Stomach (tissue), 9 donors: ENCODE measurements around the gene CRYBA1. TPM values are rescaled to one million over a fixed set of nuclear protein-coding genes. Genes with fewer than 3 reads are reported as not detected.

Experiments used
- DNase-seq, 2 donors: peaks; one replicate each; pipeline versions ENCODE4 v3.0.0 to v3.0.0-alpha.2; 2013 to 2019
- H3K27ac ChIP-seq, 5 donors: fragments of 200-600 bp in 4 of 5; sonication (generic) in 4 of 5; one replicate each; pipeline ENCODE4 v1.5.1; 2013 to 2019; ENCODE audit warnings: mild to moderate bottlenecking in 1 of 5, moderate library complexity in 1 of 5
- H3K27me3 ChIP-seq, 3 donors: fragments of 200-600 bp; sonication (generic); one replicate each; pipeline ENCODE4 v1.5.1; 2017 to 2019; ENCODE audit warnings: mixed run types in 1 of 3
- H3K36me3 ChIP-seq, 4 donors: fragments of 200-600 bp; sonication (generic); 1 replicate in 3 of 4; 2 replicates in 1 of 4; pipeline ENCODE4 v1.5.1; 2016 to 2019
- H3K4me1 ChIP-seq, 4 donors: fragments of 200-600 bp; sonication (generic); one replicate each; pipeline ENCODE4 v1.5.1; 2016 to 2019
- H3K4me3 ChIP-seq, 4 donors: fragments of 200-600 bp; sonication (generic) in 3 of 4; one replicate each; pipeline ENCODE4 v1.5.1; 2016 to 2019; ENCODE audit warnings: mild to moderate bottlenecking in 1 of 4
- H3K9me3 ChIP-seq, 4 donors: fragments of 200-600 bp; sonication (generic); one replicate each; pipeline ENCODE4 v1.5.1; 2016 to 2019
- EP300 ChIP-seq: sonication (generic); formaldehyde crosslinking; IDR thresholded peaks from one replicate; pipeline ENCODE4 v1.6.1; 2017; ENCODE audit warnings: antibody characterized with exemption
- POLR2A ChIP-seq, 4 donors: fragments of 450-650 bp; IDR thresholded peaks; one replicate each; pipeline ENCODE4 v1.6.1; 2016; ENCODE audit warnings: antibody characterized with exemption in 4 of 4, control low read depth in 2 of 4, mild to moderate bottlenecking in 1 of 4, moderate library complexity in 1 of 4
- POLR2AphosphoS5 ChIP-seq, 3 donors: sonication (generic); formaldehyde crosslinking; IDR thresholded peaks; one replicate each; pipeline ENCODE4 v1.6.1; 2016; ENCODE audit warnings: antibody characterized with exemption in 3 of 3
- WGBS, 5 donors: extraction: QIAGEN DNeasy Blood & Tissue Kit in 3 of 5; methylation state at CpG; one replicate each; pipeline versions ENCODE4 v1.1.5 to v1.1.7; 2013 to 2018; 5-methylcytosine and 5-hydroxymethylcytosine counted together
- intact Hi-C: fragments of 100-400 bp; cut with DNase I; formaldehyde crosslinking; loops from one replicate; pipeline ENCODE4 v1.15.1; 2023; ENCODE audit warnings: low total_unique reads
- polyA plus RNA-seq, 3 donors: library from polyadenylated mRNA; stranded (reverse); fragments of 200-250 nt; gene quantifications; one replicate each; pipeline ENCODE4 v1.2.3, GENCODE V29; 2013
- total RNA-seq, 5 donors: library from RNA; depleted of rRNA; stranded (reverse); fragments of >200 nt; gene quantifications; one replicate each; pipeline versions ENCODE4 v1.1.0 to v1.2.3, GENCODE V29; 2014 to 2016
- TF ChIP-seq, protein P1 (sequence below), 7 experiments: fragments of 450-650 bp in 4 of 7; fragments of 200-600 bp in 3 of 7; sonication (generic) in 3 of 7; IDR thresholded peaks; one replicate each; pipeline ENCODE4 v1.5.1; 2016 to 2019; ENCODE audit warnings: antibody characterized with exemption in 7 of 7, control low read depth in 2 of 7, mild to moderate bottlenecking in 1 of 7
- donor health status: healthy with polysubstance abuse.
- donor health status: Bipolar disorder and iron deficiency.
- donor health status: healthy.

CRYBA1 gene
- total and polyA plus RNA-seq, 8 donors: not detected

DNA sequence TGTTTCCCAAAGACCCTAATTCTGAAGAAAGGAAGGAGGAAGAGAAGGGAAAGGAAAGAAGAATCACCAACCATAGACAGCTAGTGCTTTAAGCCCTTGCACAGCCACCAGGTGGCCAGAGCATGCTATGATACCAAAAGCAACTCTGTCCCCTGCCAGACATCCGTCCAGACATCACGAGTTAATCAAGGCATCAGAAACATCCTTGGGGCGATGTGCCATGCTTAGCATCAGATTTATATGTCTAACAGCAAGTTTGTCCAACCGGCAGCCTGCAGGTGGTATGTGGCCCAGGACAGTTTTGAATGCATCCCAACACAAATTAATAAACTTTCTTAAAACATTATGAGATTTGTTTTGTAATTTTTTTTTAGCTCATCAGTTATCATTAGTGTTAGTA lies 2.9 kb upstream of the CRYBA1 start:
- 53 to 79% (median 59%) methylated on average over 4 of the region's 4 CpGs for WGBS, 5 donors
- H3K4me3 ChIP-seq: no peak overlapping the region
- TF ChIP-seq POLR2A (IDR thresholded peaks at IDR 0.05) (no peak), POLR2AphosphoS5 (IDR thresholded peaks at IDR 0.05) (no peak), EP300 (no peak)
- TF ChIP-seq, protein P1, sequence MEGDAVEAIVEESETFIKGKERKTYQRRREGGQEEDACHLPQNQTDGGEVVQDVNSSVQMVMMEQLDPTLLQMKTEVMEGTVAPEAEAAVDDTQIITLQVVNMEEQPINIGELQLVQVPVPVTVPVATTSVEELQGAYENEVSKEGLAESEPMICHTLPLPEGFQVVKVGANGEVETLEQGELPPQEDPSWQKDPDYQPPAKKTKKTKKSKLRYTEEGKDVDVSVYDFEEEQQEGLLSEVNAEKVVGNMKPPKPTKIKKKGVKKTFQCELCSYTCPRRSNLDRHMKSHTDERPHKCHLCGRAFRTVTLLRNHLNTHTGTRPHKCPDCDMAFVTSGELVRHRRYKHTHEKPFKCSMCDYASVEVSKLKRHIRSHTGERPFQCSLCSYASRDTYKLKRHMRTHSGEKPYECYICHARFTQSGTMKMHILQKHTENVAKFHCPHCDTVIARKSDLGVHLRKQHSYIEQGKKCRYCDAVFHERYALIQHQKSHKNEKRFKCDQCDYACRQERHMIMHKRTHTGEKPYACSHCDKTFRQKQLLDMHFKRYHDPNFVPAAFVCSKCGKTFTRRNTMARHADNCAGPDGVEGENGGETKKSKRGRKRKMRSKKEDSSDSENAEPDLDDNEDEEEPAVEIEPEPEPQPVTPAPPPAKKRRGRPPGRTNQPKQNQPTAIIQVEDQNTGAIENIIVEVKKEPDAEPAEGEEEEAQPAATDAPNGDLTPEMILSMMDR (IDR thresholded peaks at IDR 0.05): no peak
- no peaks in the 10 kb centered on the region for H3K36me3 ChIP-seq
- no peaks in the 10 kb centered on the region for H3K9me3 ChIP-seq
- H3K27me3 ChIP-seq: no peaks in the 10 kb centered on the region
- H3K4me1 ChIP-seq: peaks cover 0 to 6% (median 6%) of the 10 kb centered on the region in 4 donors
- no peak overlapping the region for H3K27ac ChIP-seq
- no peak for DNase-seq
- intact Hi-C loops: no loop called here

DNA sequence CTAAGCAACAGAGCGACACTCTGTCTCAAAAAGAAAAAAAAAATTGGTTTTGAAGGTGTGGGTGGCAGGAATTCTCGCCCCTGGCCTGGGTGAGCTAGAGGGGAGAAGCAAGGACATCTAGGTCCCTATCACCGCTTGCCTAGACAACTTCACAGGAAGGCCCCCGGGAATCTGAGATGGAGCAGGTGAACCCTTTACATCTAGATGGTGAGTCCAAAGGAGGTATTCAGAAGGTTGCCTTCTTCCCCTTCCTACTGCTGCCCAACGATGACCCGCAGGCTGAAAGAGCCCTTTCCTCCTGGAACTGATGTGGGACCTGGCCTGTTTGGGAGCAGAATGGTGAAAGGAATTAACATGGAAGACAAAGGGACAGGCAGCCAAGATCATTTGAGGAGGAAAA lies 1.3 kb upstream of the CRYBA1 start:
- Histone ChIP-seq H3K9me3 (no peaks in the 10 kb centered on the region), H3K36me3 (no peaks in the 10 kb centered on the region), H3K27ac (no peak overlapping the region), H3K4me3 (no peak overlapping the region), H3K4me1 (peaks cover 0 to 6% (median 6%) of the 10 kb centered on the region in 4 donors), H3K27me3 (no peaks in the 10 kb centered on the region)
- 87 to 96% (median 94%) methylated on average over 6 of the region's 6 CpGs for WGBS, 5 donors
- TF ChIP-seq, protein P1 (IDR thresholded peaks at IDR 0.05): no peak
- no peak for TF ChIP-seq EP300
- TF ChIP-seq POLR2A (IDR thresholded peaks at IDR 0.05): no peak
- TF ChIP-seq POLR2AphosphoS5 (IDR thresholded peaks at IDR 0.05): no peak
- no peak for DNase-seq
- intact Hi-C loops: no loop called here

DNA sequence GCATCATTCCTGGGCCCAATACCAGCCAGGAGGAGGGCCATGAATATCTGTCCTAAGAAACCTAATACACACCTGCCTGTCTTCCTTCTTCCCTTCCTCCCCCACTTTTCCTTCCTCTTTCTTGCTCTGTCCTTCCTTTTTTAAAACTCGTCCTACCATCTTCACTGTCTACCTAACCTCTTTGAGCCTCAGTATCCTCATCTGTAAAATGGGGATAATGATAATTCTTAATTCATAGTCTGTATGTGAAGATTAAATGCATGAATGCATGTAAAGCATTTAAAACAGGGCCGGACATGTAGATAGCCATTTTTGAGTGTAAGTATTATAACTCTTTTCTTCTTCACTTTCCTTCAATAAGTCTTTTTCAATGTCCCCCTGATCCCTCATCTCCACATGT lies 560 bp downstream of the CRYBA1 start:
- no peak for TF ChIP-seq EP300
- TF ChIP-seq, protein P1 (IDR thresholded peaks at IDR 0.05): no peak
- TF ChIP-seq POLR2AphosphoS5 (IDR thresholded peaks at IDR 0.05): no peak
- TF ChIP-seq POLR2A (IDR thresholded peaks at IDR 0.05): no peak
- Histone ChIP-seq H3K27me3 (no peaks in the 10 kb centered on the region), H3K4me3 (no peak overlapping the region), H3K4me1 (peaks cover 0 to 6% (median under 1%) of the 10 kb centered on the region in 4 donors), H3K27ac (no peak overlapping the region), H3K9me3 (no peaks in the 10 kb centered on the region), H3K36me3 (no peaks in the 10 kb centered on the region)
- 73 to 86% (median 81%) methylated on average over 2 of the region's 2 CpGs for WGBS, 5 donors
- intact Hi-C loops: no loop called here
- no peak for DNase-seq

DNA sequence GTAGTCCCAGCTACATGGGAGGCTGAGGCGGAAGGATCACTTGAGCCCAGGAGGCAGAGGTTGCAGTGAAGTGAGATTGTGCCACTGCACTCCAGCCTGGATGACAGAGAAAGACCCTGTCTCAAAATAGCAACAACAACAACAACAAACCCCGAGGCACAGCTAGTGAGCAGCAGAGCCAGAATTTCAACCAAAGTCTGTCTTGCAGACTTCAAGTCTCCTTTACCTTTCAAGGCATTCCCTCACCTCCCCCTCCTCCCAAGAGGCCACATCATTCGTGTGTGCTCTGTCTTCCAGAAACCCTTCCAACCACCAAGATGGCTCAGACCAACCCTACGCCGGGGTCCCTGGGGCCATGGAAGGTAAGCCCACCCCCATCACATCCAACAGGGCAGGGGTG lies 2.2 kb downstream of the CRYBA1 start:
- H3K27ac ChIP-seq: no peak overlapping the region
- DNase-seq: no peak
- peaks cover 0 to 9% (median 3%) of the 10 kb centered on the region in 4 donors for H3K4me1 ChIP-seq
- WGBS, 5 donors: 87 to 95% (median 88%) methylated on average over 5 of the region's 5 CpGs
- TF ChIP-seq, protein P1 (IDR thresholded peaks at IDR 0.05): no peak
- TF ChIP-seq EP300 (no peak), POLR2A (IDR thresholded peaks at IDR 0.05) (no peak), POLR2AphosphoS5 (IDR thresholded peaks at IDR 0.05) (no peak)
- H3K36me3 ChIP-seq: peaks cover 0 to 2% (median 0%) of the 10 kb centered on the region in 4 donors
- H3K9me3 ChIP-seq: no peaks in the 10 kb centered on the region
- intact Hi-C loops: no loop called here
- no peak overlapping the region for H3K4me3 ChIP-seq
- no peaks in the 10 kb centered on the region for H3K27me3 ChIP-seq
